ENCODE measurements around the gene CD52. TPM values are rescaled to one million over a fixed set of nuclear protein-coding genes. Genes with fewer than 3 reads are reported as not detected.

Gene CD52
- total and polyA plus RNA-seq, 2 of the 13 experiments (the other 11 are each of a cell fraction or from before 2014, with no cell fraction given): 0.32 TPM; not detected in 1

GRCh38 chr1:26350701-26351589, 33.2 kb downstream of the CD52 start (continued):
- TF ChIP-seq CHD4 (IDR thresholded peaks at IDR 0.05; ENCODE audit: borderline replicate concordance, low read length): no peak
- TF ChIP-seq SCMH1 (CRISPR knock-in tag; IDR thresholded peaks at IDR 0.05; ENCODE audit: borderline replicate concordance): no peak
- TF ChIP-seq ZBTB2 (CRISPR knock-in tag; IDR thresholded peaks at IDR 0.05; ENCODE audit: low read depth): no peak
- peak; percentile 64 for TF ChIP-seq RBM22 (optimal IDR thresholded peaks at IDR 0.05; ENCODE audit: low read length)
- TF ChIP-seq MEF2D (CRISPR knock-in tag; IDR thresholded peaks at IDR 0.05): peak; percentile 87; the same call in 1 of the 2 replicates
- TF ChIP-seq HNRNPH1 (optimal IDR thresholded peaks at IDR 0.05; ENCODE audit: low read depth, low read length): no peak
- TF ChIP-seq ZBTB20 (CRISPR knock-in tag; IDR thresholded peaks at IDR 0.05; ENCODE audit: borderline replicate concordance, low read depth): peak; percentile 78; the same call in 1 of the 2 replicates
- TF ChIP-seq TFAP4 (IDR thresholded peaks at IDR 0.05; ENCODE audit: borderline replicate concordance, low read depth): peak; percentile 83
- TF ChIP-seq TGIF2 (CRISPR knock-in tag; IDR thresholded peaks at IDR 0.05): no peak; the same call in 1 of the 2 replicates
- peak; percentile 97 for TF ChIP-seq ZNF343 (CRISPR knock-in tag; IDR thresholded peaks at IDR 0.05)
- TF ChIP-seq SMAD9 (CRISPR knock-in tag; IDR thresholded peaks at IDR 0.05): no peak
- TF ChIP-seq CCDC6 (CRISPR knock-in tag; IDR thresholded peaks at IDR 0.05): no peak; the same call in 1 of the 2 replicates
- peak; percentile 96 for TF ChIP-seq NR2F6 (IDR thresholded peaks at IDR 0.05)
- peak; percentile 94 for TF ChIP-seq NR2F6 (CRISPR knock-in tag; IDR thresholded peaks at IDR 0.05)
- peak; percentile 62; the same call in 1 of the 2 replicates for TF ChIP-seq ZC3H13 (CRISPR knock-in tag; IDR thresholded peaks at IDR 0.05)
- peak; percentile 90 for TF ChIP-seq IRF9 (CRISPR knock-in tag; IDR thresholded peaks at IDR 0.05; ENCODE audit: borderline replicate concordance)
- TF ChIP-seq TOE1 (CRISPR knock-in tag; IDR thresholded peaks at IDR 0.05): no peak
- no peak for TF ChIP-seq XBP1 (CRISPR knock-in tag; IDR thresholded peaks at IDR 0.05)
- TF ChIP-seq SNAPC2 (CRISPR knock-in tag; IDR thresholded peaks at IDR 0.05): peak; percentile 91
- TF ChIP-seq ZBTB8A (CRISPR knock-in tag; IDR thresholded peaks at IDR 0.05; ENCODE audit: borderline replicate concordance, low read depth): peak; percentile 57; the same call in 1 of the 2 replicates
- peak; percentile 79; the same call in 1 of the 2 replicates for TF ChIP-seq ZNF317 (CRISPR knock-in tag; IDR thresholded peaks at IDR 0.05)
- TF ChIP-seq ATF2 (CRISPR knock-in tag; IDR thresholded peaks at IDR 0.05): peak; percentile 62; the same call in 1 of the 2 replicates

Measured in HepG2 (cell line).